H9 (cell line): ENCODE measurements around the gene FOXJ3. TPM values are rescaled to one million over a fixed set of nuclear protein-coding genes. Genes with fewer than 3 reads are reported as not detected.

Source experiments
- DNase-seq: peaks from one replicate; pipeline ENCODE4 v3.0.0-alpha.2; 2017
- H2AFZ ChIP-seq: one replicate; pipeline ENCODE4 v1.6.1; 2013; ENCODE audit warnings: mild to moderate bottlenecking, low read length, control low read depth, moderate library complexity
- H2AK5ac ChIP-seq: 2 replicates; pipeline ENCODE4 v1.6.1; 2013; ENCODE audit warnings: low read length, control low read depth, mixed read lengths; ENCODE audit not compliant: insufficient read length
- H2BK120ac ChIP-seq: one replicate; pipeline ENCODE4 v1.6.1; 2013; ENCODE audit warnings: low read depth, mild to moderate bottlenecking, low read length, control low read depth, inconsistent platforms; ENCODE audit not compliant: poor library complexity, severe bottlenecking
- H2BK12ac ChIP-seq: 2 replicates; pipeline ENCODE4 v1.6.1; 2013; ENCODE audit warnings: low read length, control low read depth, mixed read lengths, low read depth; ENCODE audit not compliant: insufficient read length
- H2BK15ac ChIP-seq: 2 replicates; pipeline ENCODE4 v1.6.1; 2013; ENCODE audit warnings: low read depth, low read length, control low read depth
- H2BK20ac ChIP-seq: one replicate; pipeline ENCODE4 v1.6.1; 2013; ENCODE audit warnings: low read depth, mild to moderate bottlenecking, low read length, control low read depth, inconsistent platforms; ENCODE audit not compliant: poor library complexity, severe bottlenecking
- H2BK5ac ChIP-seq: 2 replicates; pipeline ENCODE4 v1.6.1; 2013; ENCODE audit warnings: low read length, control low read depth, mixed read lengths; ENCODE audit not compliant: insufficient read length
- H3K14ac ChIP-seq: 2 replicates; pipeline ENCODE4 v1.6.1; 2013; ENCODE audit warnings: low read length, control low read depth; ENCODE audit not compliant: insufficient read depth
- H3K18ac ChIP-seq: 2 replicates; pipeline ENCODE4 v1.6.1; 2013; ENCODE audit warnings: low read depth, mild to moderate bottlenecking, mixed read lengths, low read length, control low read depth; ENCODE audit not compliant: insufficient read length
- H3K23ac ChIP-seq: 2 replicates; pipeline ENCODE4 v1.6.1; 2013; ENCODE audit warnings: low read length, control low read depth, mixed read lengths, low read depth; ENCODE audit not compliant: insufficient read length
- H3K23me2 ChIP-seq: 2 replicates; pipeline ENCODE4 v1.6.1; 2013; ENCODE audit warnings: low read depth, mild to moderate bottlenecking, mixed read lengths, low read length, control low read depth; ENCODE audit not compliant: insufficient read length, poor library complexity, severe bottlenecking
- H3K27ac ChIP-seq: 2 replicates; pipeline ENCODE4 v1.5.1; 2013; ENCODE audit warnings: low read length, control low read depth, mixed read lengths, low read depth; ENCODE audit not compliant: insufficient read length
- H3K27me3 ChIP-seq: 2 replicates; pipeline ENCODE4 v1.6.1; 2013; ENCODE audit warnings: low read length, control low read depth, inconsistent platforms; ENCODE audit not compliant: insufficient read depth
- H3K4ac ChIP-seq: 2 replicates; pipeline ENCODE4 v1.6.1; 2013; ENCODE audit warnings: low read depth, mild to moderate bottlenecking, control low read depth, inconsistent platforms, low read length, moderate library complexity
- H3K4me1 ChIP-seq: 2 replicates; pipeline ENCODE4 v1.6.1; 2013; ENCODE audit warnings: low read length, control low read depth, inconsistent platforms; ENCODE audit not compliant: insufficient read depth
- H3K4me2 ChIP-seq: 2 replicates; pipeline ENCODE4 v1.6.1; 2013; ENCODE audit warnings: low read length, control low read depth, mixed read lengths; ENCODE audit not compliant: insufficient read length, insufficient read depth
- H3K56ac ChIP-seq: 2 replicates; pipeline ENCODE4 v1.6.1; 2013; ENCODE audit warnings: low read depth, mild to moderate bottlenecking, mixed read lengths, low read length, control low read depth; ENCODE audit not compliant: insufficient read length
- H3K79me1 ChIP-seq: 2 replicates; pipeline ENCODE4 v1.6.1; 2013; ENCODE audit warnings: low read depth, mild to moderate bottlenecking, moderate library complexity, low read length, control low read depth, inconsistent platforms; ENCODE audit not compliant: insufficient read depth, poor library complexity, severe bottlenecking
- H3K79me2 ChIP-seq: 2 replicates; pipeline ENCODE4 v1.6.1; 2013; ENCODE audit warnings: low read length, control low read depth, inconsistent platforms; ENCODE audit not compliant: insufficient read depth
- H3K9ac ChIP-seq: 2 replicates; pipeline ENCODE4 v1.6.1; 2013; ENCODE audit warnings: low read length, control low read depth, mixed read lengths; ENCODE audit not compliant: insufficient read length; ENCODE audit errors: extremely low read depth
- H3K9me3 ChIP-seq: one replicate; pipeline ENCODE4 v1.6.1; 2013; ENCODE audit warnings: low read depth, low read length, inconsistent platforms; ENCODE audit not compliant: control insufficient read depth
- H3T11ph ChIP-seq: one replicate; pipeline ENCODE4 v1.6.1; 2013; ENCODE audit warnings: mild to moderate bottlenecking, low read length, control low read depth, inconsistent platforms
- H4K20me1 ChIP-seq: one replicate; pipeline ENCODE4 v1.6.1; 2013; ENCODE audit not compliant: control insufficient read depth, insufficient read length, insufficient read depth
- H4K5ac ChIP-seq: 2 replicates; pipeline ENCODE4 v1.6.1; 2013; ENCODE audit warnings: low read depth, mild to moderate bottlenecking, mixed read lengths, low read length, control low read depth; ENCODE audit not compliant: insufficient read length
- H4K8ac ChIP-seq: replicated peaks from 2 replicates; pipeline ENCODE4 v1.6.1; 2013; ENCODE audit warnings: low read length, control low read depth, mixed read lengths, low read depth; ENCODE audit not compliant: insufficient read length
- H4K91ac ChIP-seq: 2 replicates; pipeline ENCODE4 v1.6.1; 2013; ENCODE audit warnings: low read depth, mild to moderate bottlenecking, moderate library complexity, mixed read lengths, low read length, control low read depth; ENCODE audit not compliant: insufficient read length
- H3K27ac Mint-ChIP-seq, 3 experiments: 2 replicates in 2 of 3; 3 replicates in 1 of 3; pipeline ENCODE4 v1.8.0; 2020 to 2021; ENCODE audit warnings: mixed read lengths in 3 of 3, mild to moderate bottlenecking in 1 of 3, moderate library complexity in 1 of 3
- H3K27me3 Mint-ChIP-seq: 2 replicates; pipeline ENCODE4 v1.8.0; 2021; ENCODE audit warnings: low read depth, mild to moderate bottlenecking, moderate library complexity, mixed read lengths
- H3K36me3 Mint-ChIP-seq, 3 experiments: 2 replicates in 2 of 3; 3 replicates in 1 of 3; pipeline ENCODE4 v1.8.0; 2020 to 2021; ENCODE audit warnings: low read depth in 3 of 3, mixed read lengths in 3 of 3; ENCODE audit not compliant: insufficient read depth in 1 of 3
- H3K4me1 Mint-ChIP-seq, 2 experiments: 2 replicates each; pipeline ENCODE4 v1.8.0; 2020; ENCODE audit warnings: mixed read lengths in 2 of 2
- H3K4me3 Mint-ChIP-seq, 2 experiments: 2 replicates in 1 of 2; 3 replicates in 1 of 2; pipeline ENCODE4 v1.8.0; 2020 to 2021; ENCODE audit warnings: mild to moderate bottlenecking in 2 of 2, mixed read lengths in 2 of 2, moderate library complexity in 1 of 2
- H3K9me3 Mint-ChIP-seq, 2 experiments: 2 replicates in 1 of 2; 3 replicates in 1 of 2; pipeline ENCODE4 v1.8.0; 2020; ENCODE audit warnings: mild to moderate bottlenecking in 2 of 2, mixed read lengths in 2 of 2, moderate library complexity in 1 of 2
- WGBS: extraction: QIAGEN DNeasy Blood & Tissue Kit; methylation state at CpG from one replicate; pipeline ENCODE4 v1.1.7; 2013; ENCODE audit warnings: missing lambda C conversion rate, low lambda C conversion rate, mixed read lengths; ENCODE audit not compliant: insufficient read length; ENCODE audit errors: extremely low coverage; 5-methylcytosine and 5-hydroxymethylcytosine counted together
- total RNA-seq: library from RNA; stranded (reverse); gene quantifications from 2 replicates; pipeline ENCODE4 v1.2.1, GENCODE V29; 2021
- TF ChIP-seq, protein P1 (sequence below): fragments of 200-600 bp; sonication (generic); conservative IDR thresholded peaks from 3 replicates; pipeline ENCODE4 v1.8.0; 2021; ENCODE audit warnings: antibody characterized with exemption, mild to moderate bottlenecking

FOXJ3 gene
- total RNA-seq, 1 experiment from 2014 or later = 49.9 TPM

DNA sequence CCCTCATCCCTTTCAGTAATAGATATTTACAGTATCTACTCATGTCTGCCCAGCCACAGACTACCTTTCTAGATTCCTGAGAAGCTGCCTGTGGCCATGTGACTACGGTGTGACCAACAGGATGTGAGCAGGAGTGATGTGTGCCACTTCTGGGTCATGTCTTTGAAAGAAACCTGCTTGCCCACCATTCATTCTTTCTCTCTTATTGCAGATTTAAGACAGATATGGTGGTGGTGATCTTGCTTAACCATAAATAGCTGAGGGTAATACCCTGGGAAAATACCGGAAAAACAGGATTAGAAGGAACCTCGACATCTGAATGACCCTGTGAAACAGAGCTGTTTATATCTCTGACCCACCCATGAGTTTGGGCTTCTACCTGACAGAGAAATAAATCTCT, 128.9 kb downstream of the FOXJ3 start:
- Mint-ChIP-seq H3K27me3 (no peaks in the 10 kb centered on the region), H3K36me3 (peaks cover 15 to 20% (median 15%) of the 10 kb centered on the region in 3 experiments), H3K9me3 (no peaks in the 10 kb centered on the region), H3K4me1 (peaks cover 14 to 15% of the 10 kb centered on the region in 2 experiments), H3K4me3 (no peak overlapping the region), H3K27ac (no peak overlapping the region)
- DNase-seq = no peak
- Histone ChIP-seq H3K23ac (no peak overlapping the region), H2BK20ac (no peak overlapping the region), H2AFZ (no peak overlapping the region), H3K18ac (no peak overlapping the region), H3K4me2 (no peak overlapping the region), H2AK5ac (no peak overlapping the region), H2BK12ac (no peak overlapping the region), H3K79me1 (peaks cover 10% of the 10 kb centered on the region), H3K9ac (no peak overlapping the region), H3K4ac (no peak overlapping the region), H3K27ac (no peak overlapping the region), H2BK5ac (no peak overlapping the region), H3K9me3 (no peaks in the 10 kb centered on the region), H4K8ac (no peak overlapping the region), H3T11ph (no peak overlapping the region), H3K14ac (no peak overlapping the region), H3K56ac (no peak overlapping the region), H4K20me1 (no peaks in the 10 kb centered on the region), H3K27me3 (no peaks in the 10 kb centered on the region), H3K79me2 (peaks cover 5% of the 10 kb centered on the region; the same call in 1 of the 2 replicates), H2BK15ac (no peak overlapping the region), H4K91ac (no peak overlapping the region), H2BK120ac (no peak overlapping the region), H4K5ac (no peak overlapping the region), H3K4me1 (no peaks in the 10 kb centered on the region), H3K23me2 (no peaks in the 10 kb centered on the region)
- WGBS = no CpG with 5 or more reads among the region's 3 CpGs
- TF ChIP-seq, protein P1, sequence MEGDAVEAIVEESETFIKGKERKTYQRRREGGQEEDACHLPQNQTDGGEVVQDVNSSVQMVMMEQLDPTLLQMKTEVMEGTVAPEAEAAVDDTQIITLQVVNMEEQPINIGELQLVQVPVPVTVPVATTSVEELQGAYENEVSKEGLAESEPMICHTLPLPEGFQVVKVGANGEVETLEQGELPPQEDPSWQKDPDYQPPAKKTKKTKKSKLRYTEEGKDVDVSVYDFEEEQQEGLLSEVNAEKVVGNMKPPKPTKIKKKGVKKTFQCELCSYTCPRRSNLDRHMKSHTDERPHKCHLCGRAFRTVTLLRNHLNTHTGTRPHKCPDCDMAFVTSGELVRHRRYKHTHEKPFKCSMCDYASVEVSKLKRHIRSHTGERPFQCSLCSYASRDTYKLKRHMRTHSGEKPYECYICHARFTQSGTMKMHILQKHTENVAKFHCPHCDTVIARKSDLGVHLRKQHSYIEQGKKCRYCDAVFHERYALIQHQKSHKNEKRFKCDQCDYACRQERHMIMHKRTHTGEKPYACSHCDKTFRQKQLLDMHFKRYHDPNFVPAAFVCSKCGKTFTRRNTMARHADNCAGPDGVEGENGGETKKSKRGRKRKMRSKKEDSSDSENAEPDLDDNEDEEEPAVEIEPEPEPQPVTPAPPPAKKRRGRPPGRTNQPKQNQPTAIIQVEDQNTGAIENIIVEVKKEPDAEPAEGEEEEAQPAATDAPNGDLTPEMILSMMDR = no peak
